H1 (cell line): ENCODE measurements around the gene SCAPER. TPM values are rescaled to one million over a fixed set of nuclear protein-coding genes. Genes with fewer than 3 reads are reported as not detected.

Experiments
- E2F6 ChIP-seq: IDR thresholded peaks from 2 replicates; pipeline ENCODE4 v1.6.1; 2012; ENCODE audit warnings: inconsistent platforms
- TBP ChIP-seq: IDR thresholded peaks from 2 replicates; pipeline ENCODE4 v1.6.1; 2011; ENCODE audit warnings: low read depth, low read length, improper control_type of control experiment
- TCF12 ChIP-seq: IDR thresholded peaks from 2 replicates; pipeline ENCODE4 v1.6.1; 2011; ENCODE audit warnings: low read depth, mild to moderate bottlenecking, low read length
- TEAD4 ChIP-seq: IDR thresholded peaks from 2 replicates; pipeline ENCODE4 v1.6.1; 2012; ENCODE audit warnings: low read depth, low read length, inconsistent platforms, mixed read lengths
- polyA plus RNA-seq, 7 experiments: library from polyadenylated mRNA; depleted of rRNA in 3 of 7; stranded (reverse) in 5 of 7; unstranded in 2 of 7; fragments of >200 nt in 5 of 7; fragments of 200-250 nt in 2 of 7; gene quantifications; 1 replicate in 5 of 7; 2 replicates in 1 of 7; 4 replicates in 1 of 7; pipeline versions ENCODE4 v1.2.1 to v1.2.3, GENCODE V29; 2011 to 2013; ENCODE audit warnings: missing spikeins in 2 of 7, mixed read lengths in 2 of 7
- total RNA-seq: library from RNA; stranded (reverse); fragmentation: NEBNext Ultra II Directional; extraction: Animal tissue kit (Norgen Biotek cat#: 25700); gene quantifications from 2 replicates; pipeline ENCODE4 v1.2.1, GENCODE V29; 2021

SCAPER gene
- total and polyA plus RNA-seq, 2 of the 8 experiments (the other 6 are each of a cell fraction or from before 2014, with no cell fraction given) = 1.6 to 6.8 TPM

GRCh38 chr15:76426941-76427340 is 478.2 kb downstream of the SCAPER start (continued):
- no peak for TF ChIP-seq TEAD4
- no peak for TF ChIP-seq TBP
- no peak for TF ChIP-seq E2F6
- TF ChIP-seq TCF12 = no peak
